MCF 10A (cell line): ENCODE measurements around the gene APOLD1. TPM values are rescaled to one million over a fixed set of nuclear protein-coding genes. Genes with fewer than 3 reads are reported as not detected.

ENCODE experiments used
- BruUV-seq: library from RNA; stranded (reverse); fragments of 400-500 nt; replicated peaks from 2 replicates; lab custom pipeline; 2021; lab: Mats Ljungman, UMichigan
- CTCF ChIA-PET: fragments of 300-600 bp; sonication (Branson Sonifier 250); formaldehyde crosslinking; extraction: SDS; loops from one replicate; lab custom pipeline; 2021; ENCODE audit warnings: antibody characterized with exemption, inconsistent platforms; lab: Yijun Ruan, JAX
- POLR2A ChIA-PET: fragments of 300-600, 350-650 bp; sonication (Branson Sonifier 250); formaldehyde crosslinking; extraction: SDS; loops from one replicate; lab custom pipeline; 2020; ENCODE audit warnings: antibody characterized with exemption, inconsistent platforms; lab: Yijun Ruan, JAX
- DNase-seq: peaks from one replicate; pipeline ENCODE4 v3.0.0-alpha.2; 2018; ENCODE audit not compliant: unreplicated experiment
- H3K27ac Mint-ChIP-seq: one replicate; pipeline ENCODE4 v1.8.0; 2022; ENCODE audit warnings: mild to moderate bottlenecking, low read depth, mixed read lengths; ENCODE audit not compliant: unreplicated experiment
- H3K27me3 Mint-ChIP-seq: one replicate; pipeline ENCODE4 v1.8.0; 2022; ENCODE audit warnings: mixed read lengths; ENCODE audit not compliant: insufficient read depth, unreplicated experiment
- H3K36me3 Mint-ChIP-seq: one replicate; pipeline ENCODE4 v1.8.0; 2022; ENCODE audit warnings: mild to moderate bottlenecking, moderate library complexity, mixed read lengths; ENCODE audit not compliant: insufficient read depth, unreplicated experiment
- H3K4me1 Mint-ChIP-seq: one replicate; pipeline ENCODE4 v1.8.0; 2022; ENCODE audit warnings: mixed read lengths; ENCODE audit not compliant: insufficient read depth, unreplicated experiment
- H3K4me3 Mint-ChIP-seq: one replicate; pipeline ENCODE4 v1.8.0; 2022; ENCODE audit warnings: mild to moderate bottlenecking, moderate library complexity, mixed read lengths; ENCODE audit not compliant: unreplicated experiment
- H3K9me3 Mint-ChIP-seq: one replicate; pipeline ENCODE4 v1.8.0; 2022; ENCODE audit warnings: mixed read lengths; ENCODE audit not compliant: unreplicated experiment
- intact Hi-C: fragments of 100-400 bp; cut with micrococcal nuclease; formaldehyde crosslinking; loops from 2 replicates; pipeline ENCODE4 v1.14.1; 2022
- total RNA-seq: library from RNA; stranded (reverse); gene quantifications from 2 replicates; pipeline ENCODE4 v1.2.3, GENCODE V29; 2022
- TF ChIP-seq, protein P1 (sequence below): fragments of 200-600 bp; IDR thresholded peaks from one replicate; pipeline ENCODE4 v1.8.0; 2022; ENCODE audit warnings: antibody characterized with exemption, mild to moderate bottlenecking; ENCODE audit not compliant: unreplicated experiment

Gene APOLD1
- total RNA-seq, 1 experiment from 2014 or later = 8.0 TPM

DNA sequence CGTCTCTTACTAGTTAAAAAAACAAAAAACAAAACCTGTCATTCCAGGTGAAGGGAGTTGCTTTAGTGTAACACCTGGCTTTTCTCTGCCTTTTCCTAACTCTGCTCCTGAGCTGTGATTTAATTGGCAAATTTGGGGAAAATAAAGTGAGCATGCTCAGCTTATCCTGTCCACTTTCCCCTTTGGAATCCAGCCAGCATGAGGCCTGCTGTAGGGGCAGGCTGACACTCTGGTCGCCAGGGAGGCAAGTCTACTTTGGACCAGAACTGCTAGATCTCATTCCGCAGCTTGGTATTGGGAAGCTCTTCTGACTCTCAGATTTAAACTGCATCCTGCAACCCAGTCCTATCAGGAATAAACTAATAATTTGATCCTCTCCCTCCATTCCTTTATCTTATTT lies 38.2 kb upstream of the APOLD1 start:
- Mint-ChIP-seq H3K4me1 (peaks cover 11% of the 10 kb centered on the region), H3K9me3 (no peaks in the 10 kb centered on the region), H3K27me3 (no peaks in the 10 kb centered on the region), H3K36me3 (no peaks in the 10 kb centered on the region), H3K27ac (no peak overlapping the region), H3K4me3 (no peak overlapping the region)
- intact Hi-C loops = no loop called here
- TF ChIP-seq, protein P1, sequence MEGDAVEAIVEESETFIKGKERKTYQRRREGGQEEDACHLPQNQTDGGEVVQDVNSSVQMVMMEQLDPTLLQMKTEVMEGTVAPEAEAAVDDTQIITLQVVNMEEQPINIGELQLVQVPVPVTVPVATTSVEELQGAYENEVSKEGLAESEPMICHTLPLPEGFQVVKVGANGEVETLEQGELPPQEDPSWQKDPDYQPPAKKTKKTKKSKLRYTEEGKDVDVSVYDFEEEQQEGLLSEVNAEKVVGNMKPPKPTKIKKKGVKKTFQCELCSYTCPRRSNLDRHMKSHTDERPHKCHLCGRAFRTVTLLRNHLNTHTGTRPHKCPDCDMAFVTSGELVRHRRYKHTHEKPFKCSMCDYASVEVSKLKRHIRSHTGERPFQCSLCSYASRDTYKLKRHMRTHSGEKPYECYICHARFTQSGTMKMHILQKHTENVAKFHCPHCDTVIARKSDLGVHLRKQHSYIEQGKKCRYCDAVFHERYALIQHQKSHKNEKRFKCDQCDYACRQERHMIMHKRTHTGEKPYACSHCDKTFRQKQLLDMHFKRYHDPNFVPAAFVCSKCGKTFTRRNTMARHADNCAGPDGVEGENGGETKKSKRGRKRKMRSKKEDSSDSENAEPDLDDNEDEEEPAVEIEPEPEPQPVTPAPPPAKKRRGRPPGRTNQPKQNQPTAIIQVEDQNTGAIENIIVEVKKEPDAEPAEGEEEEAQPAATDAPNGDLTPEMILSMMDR = no peak
- DNase-seq = no peak
- no TSS peak for BruUV-seq
- CTCF ChIA-PET = interaction anchor here (4.1 kb wide), 1 partner anchor 11 kb away, joined by 42 read pairs; no protein-coding TSS in a partner anchor
- POLR2A ChIA-PET = no interaction called here

DNA sequence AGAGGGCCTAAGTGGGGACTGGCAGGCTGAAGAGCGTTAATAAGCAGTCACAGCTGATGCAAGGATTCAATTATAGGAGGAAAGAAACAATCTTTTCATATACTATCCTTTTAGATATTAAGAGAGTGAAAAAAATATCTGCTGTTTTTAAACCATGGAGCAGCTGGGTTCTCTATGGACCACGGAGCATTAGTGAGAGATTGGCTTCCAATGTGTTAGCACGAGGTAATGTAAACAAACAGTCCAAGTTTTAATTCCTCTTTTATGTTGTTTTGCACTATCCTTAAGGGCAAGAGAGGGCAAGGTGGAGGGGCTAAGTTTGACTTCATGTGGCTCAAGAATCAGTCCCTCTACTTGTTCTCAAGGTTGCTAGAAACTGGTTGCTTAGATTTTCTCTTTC lies 37.4 kb upstream of the APOLD1 start:
- no TSS peak for BruUV-seq
- CTCF ChIA-PET = interaction anchor here (0.6 to 4.1 kb wide), 3 partner anchors 11 to 14 kb away, joined by 4 to 42 read pairs (median 5); no protein-coding TSS in a partner anchor
- H3K27ac Mint-ChIP-seq = no peak overlapping the region
- intact Hi-C loops = no loop called here
- H3K9me3 Mint-ChIP-seq = no peaks in the 10 kb centered on the region
- H3K27me3 Mint-ChIP-seq = no peaks in the 10 kb centered on the region
- no peaks in the 10 kb centered on the region for H3K36me3 Mint-ChIP-seq
- DNase-seq = no peak
- peaks cover 11% of the 10 kb centered on the region for H3K4me1 Mint-ChIP-seq
- no peak overlapping the region for H3K4me3 Mint-ChIP-seq
- POLR2A ChIA-PET = interaction anchor here (1.6 kb wide), 1 partner anchor 32 kb away, joined by 3 read pairs; no protein-coding TSS in a partner anchor
- TF ChIP-seq, protein P1 = no peak

DNA sequence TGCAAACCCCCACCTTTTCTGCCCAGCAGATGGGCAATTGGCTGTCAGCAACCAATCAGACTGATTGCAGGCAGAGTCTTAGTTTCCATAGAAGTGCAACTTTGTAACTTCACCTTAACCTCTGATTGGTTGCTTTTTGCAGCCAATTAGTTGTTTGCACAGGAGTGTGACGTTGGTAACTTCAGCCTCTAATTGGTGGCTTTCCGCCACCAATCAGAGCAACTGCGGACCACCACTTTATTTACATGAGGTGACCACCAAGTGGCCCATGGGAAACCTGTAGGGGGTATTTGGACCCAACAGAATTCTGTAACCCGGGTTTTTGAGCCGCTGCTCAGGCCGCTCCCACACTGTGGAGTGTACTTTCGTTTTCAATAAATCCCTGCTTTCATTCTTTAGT lies 36.0 kb upstream of the APOLD1 start:
- intact Hi-C loops = no loop called here
- no TSS peak for BruUV-seq
- POLR2A ChIA-PET = interaction anchor here (0.9 kb wide), 1 partner anchor 8 kb away, joined by 3 read pairs; no protein-coding TSS in a partner anchor
- no peak overlapping the region for H3K27ac Mint-ChIP-seq
- no peaks in the 10 kb centered on the region for H3K36me3 Mint-ChIP-seq
- CTCF ChIA-PET = interaction anchor here (3.4 kb wide), 1 partner anchor 13 kb away, joined by 13 read pairs; no protein-coding TSS in a partner anchor
- H3K9me3 Mint-ChIP-seq = no peaks in the 10 kb centered on the region
- DNase-seq = no peak
- peaks cover 11% of the 10 kb centered on the region for H3K4me1 Mint-ChIP-seq
- H3K27me3 Mint-ChIP-seq = no peaks in the 10 kb centered on the region
- no peak overlapping the region for H3K4me3 Mint-ChIP-seq
- TF ChIP-seq, protein P1 = no peak

GRCh38 chr12:12755923-12756322 lies 29.5 kb upstream of the APOLD1 start:
- ChIA-PET POLR2A (interaction anchor here (0.5 to 1.5 kb wide), 3 partner anchors 9 to 14 kb away, joined by 3 to 4 read pairs (median 3); no protein-coding TSS in a partner anchor), CTCF (interaction anchor here (0.9 to 2.1 kb wide), 2 partner anchors 19 to 317 kb away, joined by 3 to 13 read pairs; no protein-coding TSS in a partner anchor)
- intact Hi-C loops = no loop called here
- BruUV-seq = no TSS peak
- Mint-ChIP-seq H3K36me3 (peaks cover 5% of the 10 kb centered on the region), H3K4me3 (no peak overlapping the region), H3K4me1 (peaks cover 13% of the 10 kb centered on the region), H3K9me3 (no peaks in the 10 kb centered on the region), H3K27ac (no peak overlapping the region), H3K27me3 (no peaks in the 10 kb centered on the region)
- no peak for DNase-seq
- TF ChIP-seq, protein P1 = no peak
